Measurements from ENCODE around the gene SV2B. TPM values are rescaled to one million over a fixed set of nuclear protein-coding genes. Genes with fewer than 3 reads are reported as not detected.

The SV2B gene
- total RNA-seq, 1 experiment from 2014 or later, result not detected

DNA sequence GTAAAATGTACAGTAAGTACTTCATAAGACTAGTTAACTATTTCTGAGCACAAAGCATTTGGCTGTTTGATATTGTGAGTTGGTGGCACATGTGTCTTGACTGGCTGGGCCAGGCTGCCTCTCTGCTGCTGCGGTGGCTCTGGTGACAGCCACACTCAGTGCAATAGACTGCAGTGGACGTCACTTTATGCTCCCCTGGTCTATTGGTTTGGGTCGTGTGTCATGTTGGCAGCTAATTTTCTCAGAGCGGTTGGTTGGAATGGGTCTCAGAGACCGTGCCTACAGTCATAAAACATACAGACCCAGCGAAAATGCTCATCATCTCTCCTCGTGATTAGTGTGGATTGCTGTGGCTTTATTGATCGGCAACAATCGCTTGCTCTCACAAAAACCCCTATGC, 71.3 kb downstream of the SV2B start:
- ATAC-seq (no peak), DNase-seq (no peak)
- H3K4me3 ChIP-seq (ENCODE audit: low read length), result no peak overlapping the region
- no peak overlapping the region for H3K4me2 ChIP-seq (ENCODE audit: low read length)
- TF ChIP-seq EZH2 (IDR thresholded peaks at IDR 0.05; ENCODE audit: low read length, unreplicated experiment), result no peak
- TF ChIP-seq, protein P1, sequence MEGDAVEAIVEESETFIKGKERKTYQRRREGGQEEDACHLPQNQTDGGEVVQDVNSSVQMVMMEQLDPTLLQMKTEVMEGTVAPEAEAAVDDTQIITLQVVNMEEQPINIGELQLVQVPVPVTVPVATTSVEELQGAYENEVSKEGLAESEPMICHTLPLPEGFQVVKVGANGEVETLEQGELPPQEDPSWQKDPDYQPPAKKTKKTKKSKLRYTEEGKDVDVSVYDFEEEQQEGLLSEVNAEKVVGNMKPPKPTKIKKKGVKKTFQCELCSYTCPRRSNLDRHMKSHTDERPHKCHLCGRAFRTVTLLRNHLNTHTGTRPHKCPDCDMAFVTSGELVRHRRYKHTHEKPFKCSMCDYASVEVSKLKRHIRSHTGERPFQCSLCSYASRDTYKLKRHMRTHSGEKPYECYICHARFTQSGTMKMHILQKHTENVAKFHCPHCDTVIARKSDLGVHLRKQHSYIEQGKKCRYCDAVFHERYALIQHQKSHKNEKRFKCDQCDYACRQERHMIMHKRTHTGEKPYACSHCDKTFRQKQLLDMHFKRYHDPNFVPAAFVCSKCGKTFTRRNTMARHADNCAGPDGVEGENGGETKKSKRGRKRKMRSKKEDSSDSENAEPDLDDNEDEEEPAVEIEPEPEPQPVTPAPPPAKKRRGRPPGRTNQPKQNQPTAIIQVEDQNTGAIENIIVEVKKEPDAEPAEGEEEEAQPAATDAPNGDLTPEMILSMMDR (conservative IDR thresholded peaks at IDR 0.05; ENCODE audit: low read depth, low read length), result no peak
- TF ChIP-seq EZH2phosphoT487 (IDR thresholded peaks at IDR 0.05; ENCODE audit: borderline replicate concordance, low read length), result no peak
- no peaks in the 10 kb centered on the region for H3K9me2 ChIP-seq (replicated peaks; ENCODE audit: low read length)
- no peaks in the 10 kb centered on the region for H3K9me3 ChIP-seq (ENCODE audit: low read length)
- no peaks in the 10 kb centered on the region for H3K36me3 ChIP-seq (ENCODE audit: low read depth, low read length)
- ChIA-PET POLR2A (ENCODE audit: unreplicated experiment) (no interaction called here), CTCF (no interaction called here)
- H3F3A ChIP-seq (ENCODE audit: low read length, unreplicated experiment), result no peaks in the 10 kb centered on the region
- H3K9ac ChIP-seq (ENCODE audit: low read length), result no peak overlapping the region
- intact Hi-C loops (cut with micrococcal nuclease), result no loop called here
- H3K79me2 ChIP-seq (ENCODE audit: low read length), result no peaks in the 10 kb centered on the region
- BruUV-seq (replicated peaks), result no TSS peak
- H3K27ac ChIP-seq (ENCODE audit: low read length), result no peak overlapping the region
- peaks cover 42% of the 10 kb centered on the region for H3K27me3 ChIP-seq (ENCODE audit: low read length)
- no peaks in the 10 kb centered on the region for H3K4me1 ChIP-seq (ENCODE audit: insufficient read depth, low read length)
- no peak overlapping the region for H2AFZ ChIP-seq (ENCODE audit: low read length)
- no peaks in the 10 kb centered on the region for H4K20me1 ChIP-seq (ENCODE audit: low read length)

DNA sequence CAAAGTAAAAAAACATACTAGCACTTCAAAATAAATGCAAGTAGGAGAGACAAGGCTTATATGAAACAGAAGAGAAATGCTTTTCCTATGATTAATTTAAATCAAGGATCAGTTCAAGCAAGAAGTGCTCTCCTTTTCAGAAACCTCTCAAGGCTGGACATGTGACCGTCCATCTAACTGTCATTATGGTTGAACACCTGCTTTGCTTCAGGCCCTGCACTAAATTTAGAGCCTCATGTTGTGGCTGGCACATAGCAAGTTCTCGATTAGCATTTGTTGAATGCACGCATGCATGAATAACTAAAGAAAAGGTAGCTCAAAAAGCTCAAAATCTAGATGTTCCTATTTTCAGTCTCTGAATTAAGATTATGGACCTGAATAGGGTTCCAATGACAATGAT, 82.0 kb downstream of the SV2B start:
- Histone ChIP-seq H3K36me3 (ENCODE audit: low read depth, low read length) (no peaks in the 10 kb centered on the region), H3F3A (ENCODE audit: low read length, unreplicated experiment) (no peaks in the 10 kb centered on the region), H3K27me3 (ENCODE audit: low read length) (peaks cover 12% of the 10 kb centered on the region; the same call in 1 of the 2 replicates), H3K9me3 (ENCODE audit: low read length) (no peaks in the 10 kb centered on the region), H3K9me2 (replicated peaks; ENCODE audit: low read length) (no peaks in the 10 kb centered on the region), H3K4me2 (ENCODE audit: low read length) (no peak overlapping the region), H3K79me2 (ENCODE audit: low read length) (no peaks in the 10 kb centered on the region), H4K20me1 (ENCODE audit: low read length) (no peaks in the 10 kb centered on the region), H3K4me3 (ENCODE audit: low read length) (no peak overlapping the region), H2AFZ (ENCODE audit: low read length) (no peak overlapping the region), H3K27ac (ENCODE audit: low read length) (no peak overlapping the region), H3K9ac (ENCODE audit: low read length) (no peak overlapping the region), H3K4me1 (ENCODE audit: insufficient read depth, low read length) (no peaks in the 10 kb centered on the region)
- ChIA-PET CTCF (no interaction called here), POLR2A (ENCODE audit: unreplicated experiment) (no interaction called here)
- DNase-seq, result no peak
- no peak for ATAC-seq
- intact Hi-C loops (cut with micrococcal nuclease), result no loop called here
- BruUV-seq (replicated peaks), result no TSS peak
- TF ChIP-seq EZH2 (IDR thresholded peaks at IDR 0.05; ENCODE audit: low read length, unreplicated experiment), result no peak
- TF ChIP-seq, protein P1 (conservative IDR thresholded peaks at IDR 0.05; ENCODE audit: low read depth, low read length), result no peak
- no peak for TF ChIP-seq EZH2phosphoT487 (IDR thresholded peaks at IDR 0.05; ENCODE audit: borderline replicate concordance, low read length)

DNA sequence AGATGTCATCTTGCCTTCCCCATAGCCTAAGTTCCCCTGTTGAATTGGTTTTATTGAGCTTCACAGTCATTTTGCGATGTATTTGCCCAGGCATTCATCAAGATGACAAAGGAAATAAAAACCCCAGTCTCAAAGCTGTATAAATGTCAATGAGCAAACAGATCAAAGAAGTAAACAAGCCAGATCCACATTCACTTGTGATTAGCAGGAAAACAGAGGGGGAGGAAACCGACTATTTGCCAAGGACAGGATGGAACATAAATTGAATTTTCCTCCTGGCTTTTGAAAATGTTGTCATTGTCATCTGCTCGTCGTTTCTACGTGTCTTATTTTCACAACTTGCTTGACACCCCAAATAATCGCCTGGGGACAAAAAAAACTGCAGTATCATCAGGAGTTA, 83.5 kb downstream of the SV2B start:
- no peaks in the 10 kb centered on the region for H3K36me3 ChIP-seq (ENCODE audit: low read depth, low read length)
- no peaks in the 10 kb centered on the region for H4K20me1 ChIP-seq (ENCODE audit: low read length)
- no peak overlapping the region for H3K4me3 ChIP-seq (ENCODE audit: low read length)
- no peak overlapping the region for H3K9ac ChIP-seq (ENCODE audit: low read length)
- H2AFZ ChIP-seq (ENCODE audit: low read length), result no peak overlapping the region
- no peak overlapping the region for H3K27ac ChIP-seq (ENCODE audit: low read length)
- no TSS peak for BruUV-seq (replicated peaks)
- TF ChIP-seq, protein P1 (conservative IDR thresholded peaks at IDR 0.05; ENCODE audit: low read depth, low read length), result no peak
- TF ChIP-seq EZH2phosphoT487 (IDR thresholded peaks at IDR 0.05; ENCODE audit: borderline replicate concordance, low read length) (no peak), EZH2 (IDR thresholded peaks at IDR 0.05; ENCODE audit: low read length, unreplicated experiment) (no peak)
- no peaks in the 10 kb centered on the region for H3K79me2 ChIP-seq (ENCODE audit: low read length)
- no peaks in the 10 kb centered on the region for H3K9me2 ChIP-seq (replicated peaks; ENCODE audit: low read length)
- H3K4me2 ChIP-seq (ENCODE audit: low read length), result no peak overlapping the region
- H3F3A ChIP-seq (ENCODE audit: low read length, unreplicated experiment), result no peaks in the 10 kb centered on the region
- ATAC-seq (no peak), DNase-seq (no peak)
- intact Hi-C loops (cut with micrococcal nuclease), result no loop called here
- H3K4me1 ChIP-seq (ENCODE audit: insufficient read depth, low read length), result no peaks in the 10 kb centered on the region
- POLR2A ChIA-PET (ENCODE audit: unreplicated experiment), result no interaction called here
- H3K9me3 ChIP-seq (ENCODE audit: low read length), result no peaks in the 10 kb centered on the region
- H3K27me3 ChIP-seq (ENCODE audit: low read length), result peaks cover 12% of the 10 kb centered on the region; the same call in 1 of the 2 replicates
- CTCF ChIA-PET, result no interaction called here
